Type B pancreatic cell (in vitro differentiated cells): ENCODE measurements around the gene SLC1A1. TPM values are rescaled to one million over a fixed set of nuclear protein-coding genes. Genes with fewer than 3 reads are reported as not detected.

Experiments
- DNase-seq: peaks from one replicate; pipeline ENCODE4 v3.0.0; 2021; ENCODE audit warnings: mixed read lengths; ENCODE audit not compliant: unreplicated experiment; ENCODE audit errors: extremely low spot score
- H3K27ac Mint-ChIP-seq: 2 replicates; pipeline ENCODE4 v1.8.0; 2021; ENCODE audit warnings: mild to moderate bottlenecking, mixed read lengths
- H3K27me3 Mint-ChIP-seq: 2 replicates; pipeline ENCODE4 v1.8.0; 2021; ENCODE audit warnings: mixed read lengths
- H3K36me3 Mint-ChIP-seq: 2 replicates; pipeline ENCODE4 v1.8.0; 2021; ENCODE audit warnings: mixed read lengths
- H3K4me1 Mint-ChIP-seq: one replicate; pipeline ENCODE4 v1.8.0; 2021; ENCODE audit warnings: mixed read lengths; ENCODE audit not compliant: unreplicated experiment
- H3K4me3 Mint-ChIP-seq: 2 replicates; pipeline ENCODE4 v1.8.0; 2021; ENCODE audit warnings: mild to moderate bottlenecking, mixed read lengths
- H3K9me3 Mint-ChIP-seq: 2 replicates; pipeline ENCODE4 v1.8.0; 2021; ENCODE audit warnings: mixed read lengths
- total RNA-seq: library from RNA; stranded (reverse); gene quantifications from 2 replicates; pipeline ENCODE4 v1.2.1, GENCODE V29; 2021; ENCODE audit warnings: low replicate concordance
- TF ChIP-seq, protein P1 (sequence below): fragments of 200-600 bp; sonication (generic); conservative IDR thresholded peaks from 2 replicates; pipeline ENCODE4 v1.5.0; 2021; ENCODE audit warnings: antibody characterized with exemption, mild to moderate bottlenecking

SLC1A1 gene
- total RNA-seq, 1 donor from 2014 or later: 6.0 TPM

DNA sequence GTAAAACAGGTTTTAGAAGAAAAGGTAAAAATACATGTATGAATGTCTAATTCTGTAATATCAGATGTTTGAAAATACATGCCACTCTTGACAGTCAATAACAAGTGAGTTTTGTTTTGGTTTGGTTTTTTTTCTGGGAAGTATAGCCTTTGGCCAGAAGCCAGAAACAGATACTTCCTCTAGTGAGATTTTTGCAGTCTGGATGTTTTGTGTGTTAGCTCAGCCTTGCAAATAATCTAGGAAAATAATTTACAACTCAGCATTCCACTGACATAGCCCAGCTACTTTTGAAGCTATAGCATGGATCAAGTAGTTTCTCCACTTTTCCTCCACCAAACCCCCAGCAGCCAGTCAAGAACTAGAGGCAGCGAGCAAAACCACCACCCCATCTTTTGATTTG, 56.7 kb downstream of the SLC1A1 start:
- TF ChIP-seq, protein P1, sequence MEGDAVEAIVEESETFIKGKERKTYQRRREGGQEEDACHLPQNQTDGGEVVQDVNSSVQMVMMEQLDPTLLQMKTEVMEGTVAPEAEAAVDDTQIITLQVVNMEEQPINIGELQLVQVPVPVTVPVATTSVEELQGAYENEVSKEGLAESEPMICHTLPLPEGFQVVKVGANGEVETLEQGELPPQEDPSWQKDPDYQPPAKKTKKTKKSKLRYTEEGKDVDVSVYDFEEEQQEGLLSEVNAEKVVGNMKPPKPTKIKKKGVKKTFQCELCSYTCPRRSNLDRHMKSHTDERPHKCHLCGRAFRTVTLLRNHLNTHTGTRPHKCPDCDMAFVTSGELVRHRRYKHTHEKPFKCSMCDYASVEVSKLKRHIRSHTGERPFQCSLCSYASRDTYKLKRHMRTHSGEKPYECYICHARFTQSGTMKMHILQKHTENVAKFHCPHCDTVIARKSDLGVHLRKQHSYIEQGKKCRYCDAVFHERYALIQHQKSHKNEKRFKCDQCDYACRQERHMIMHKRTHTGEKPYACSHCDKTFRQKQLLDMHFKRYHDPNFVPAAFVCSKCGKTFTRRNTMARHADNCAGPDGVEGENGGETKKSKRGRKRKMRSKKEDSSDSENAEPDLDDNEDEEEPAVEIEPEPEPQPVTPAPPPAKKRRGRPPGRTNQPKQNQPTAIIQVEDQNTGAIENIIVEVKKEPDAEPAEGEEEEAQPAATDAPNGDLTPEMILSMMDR: no peak
- no peaks in the 10 kb centered on the region for H3K27me3 Mint-ChIP-seq
- H3K9me3 Mint-ChIP-seq: no peaks in the 10 kb centered on the region
- H3K27ac Mint-ChIP-seq: no peak overlapping the region
- no peak for DNase-seq
- H3K4me1 Mint-ChIP-seq: peaks cover 22% of the 10 kb centered on the region
- no peak overlapping the region for H3K4me3 Mint-ChIP-seq
- no peaks in the 10 kb centered on the region for H3K36me3 Mint-ChIP-seq

DNA sequence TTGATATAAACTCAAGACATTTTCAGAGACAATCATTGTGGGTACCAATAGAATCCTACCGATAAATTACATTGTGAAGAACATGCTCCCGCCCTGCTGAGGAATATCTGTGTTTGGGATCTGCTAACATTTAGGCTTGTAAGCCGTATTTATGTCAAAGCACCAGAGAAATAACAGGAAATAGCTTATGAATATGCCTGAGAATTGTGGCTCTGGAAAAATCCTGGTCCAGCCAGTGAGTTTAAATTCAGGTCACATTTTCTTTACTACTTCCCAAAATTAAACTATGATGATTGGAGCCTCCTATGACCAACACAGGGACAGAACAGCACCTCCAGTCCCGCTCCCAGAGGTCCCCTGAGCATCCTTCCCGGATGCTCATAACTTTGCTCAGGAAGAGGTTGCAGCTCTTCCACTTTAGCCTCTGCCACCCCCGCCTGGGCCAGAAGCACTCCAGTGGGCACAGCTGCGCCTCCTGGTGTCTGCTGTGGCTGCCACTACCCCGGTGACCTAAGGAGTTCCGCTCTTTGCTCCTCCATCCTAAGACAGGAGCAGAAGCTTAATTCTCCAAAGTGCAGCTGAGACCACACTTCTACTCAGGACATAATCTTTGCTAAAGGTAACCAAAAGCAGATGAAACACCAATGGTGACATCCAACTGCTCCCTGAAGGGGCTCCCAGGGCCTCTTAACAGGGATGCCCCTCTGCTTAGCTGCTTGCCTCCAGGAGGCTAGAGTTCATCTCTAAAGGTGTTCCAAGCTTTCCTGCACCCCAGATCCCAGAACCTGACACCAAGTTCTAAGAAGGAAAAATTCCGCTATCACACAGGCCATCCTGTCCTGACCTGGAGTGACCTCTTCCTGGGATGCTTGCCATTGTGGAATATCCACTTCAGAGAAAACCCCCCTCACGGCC, 58.8 kb downstream of the SLC1A1 start:
- no peaks in the 10 kb centered on the region for H3K9me3 Mint-ChIP-seq
- TF ChIP-seq, protein P1: peak; percentile 56
- no peak overlapping the region for H3K27ac Mint-ChIP-seq
- no peak overlapping the region for H3K4me3 Mint-ChIP-seq
- no peaks in the 10 kb centered on the region for H3K36me3 Mint-ChIP-seq
- H3K27me3 Mint-ChIP-seq: no peaks in the 10 kb centered on the region
- peaks cover 21% of the 10 kb centered on the region for H3K4me1 Mint-ChIP-seq
- no peak for DNase-seq

DNA sequence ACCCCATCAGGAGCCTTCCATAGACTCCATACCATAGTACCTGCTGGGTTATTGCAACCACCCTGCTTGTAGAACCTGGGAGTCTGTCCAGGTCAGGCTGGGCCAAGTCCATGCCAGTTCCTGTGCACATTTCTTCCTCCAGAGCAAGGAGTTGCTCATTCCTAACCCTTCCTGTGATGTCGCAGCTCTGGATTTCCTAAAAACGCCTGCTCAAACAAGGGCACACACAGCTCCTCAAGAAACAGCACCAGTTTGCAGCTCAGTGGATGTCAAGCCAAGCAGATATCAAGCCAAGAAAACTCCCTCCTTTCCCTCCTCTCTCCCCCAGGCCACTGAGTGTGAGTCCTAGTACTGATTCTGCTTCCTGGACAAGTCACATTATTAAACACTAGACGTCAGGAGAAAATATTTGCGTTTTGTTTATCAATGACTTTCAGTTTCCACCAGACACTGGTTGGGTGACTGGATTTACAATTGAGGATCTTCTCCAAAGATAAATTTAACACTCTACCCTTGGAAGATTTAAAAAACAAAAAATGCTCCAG, 59.6 kb downstream of the SLC1A1 start:
- no peaks in the 10 kb centered on the region for H3K9me3 Mint-ChIP-seq
- no peaks in the 10 kb centered on the region for H3K27me3 Mint-ChIP-seq
- no peak overlapping the region for H3K27ac Mint-ChIP-seq
- no peak for DNase-seq
- H3K4me3 Mint-ChIP-seq: no peak overlapping the region
- H3K4me1 Mint-ChIP-seq: peaks cover 21% of the 10 kb centered on the region
- TF ChIP-seq, protein P1: no peak
- no peaks in the 10 kb centered on the region for H3K36me3 Mint-ChIP-seq

DNA sequence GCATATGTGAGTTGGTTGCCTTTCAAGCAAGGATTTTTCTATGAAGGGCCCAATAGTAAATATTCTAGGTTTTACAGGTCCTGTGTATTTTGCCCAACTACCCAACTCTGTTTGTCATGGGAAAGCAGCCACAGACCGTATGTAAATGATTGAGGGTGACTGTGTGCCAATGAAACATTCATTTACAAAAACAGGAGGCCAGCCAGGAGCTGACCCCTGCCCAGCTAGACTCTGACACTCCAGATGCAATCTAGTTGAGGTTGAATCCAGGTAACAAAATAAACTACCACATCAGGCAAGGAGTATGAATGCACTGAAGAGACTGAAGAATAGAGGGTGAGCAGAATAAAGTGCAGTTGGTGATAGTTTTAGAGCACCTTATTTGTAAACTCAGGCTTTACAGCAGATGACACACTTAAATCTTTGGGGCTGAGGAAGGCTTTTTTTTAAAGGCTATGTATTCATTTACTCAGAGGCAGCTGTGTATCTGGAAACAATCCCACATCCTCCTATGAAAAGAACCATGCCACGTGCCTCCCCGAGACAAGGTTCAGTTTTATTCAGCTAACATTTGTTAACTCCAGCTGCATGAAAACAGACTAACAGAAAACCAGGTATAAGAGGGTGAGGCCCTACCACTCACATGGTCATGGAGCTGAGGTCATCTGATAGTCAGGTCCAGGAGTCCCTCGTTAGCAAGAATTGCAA, 60.7 kb downstream of the SLC1A1 start:
- no peaks in the 10 kb centered on the region for H3K36me3 Mint-ChIP-seq
- H3K4me1 Mint-ChIP-seq: peaks cover 27% of the 10 kb centered on the region
- no peak for DNase-seq
- H3K9me3 Mint-ChIP-seq: no peaks in the 10 kb centered on the region
- TF ChIP-seq, protein P1: no peak
- H3K27ac Mint-ChIP-seq: no peak overlapping the region
- H3K27me3 Mint-ChIP-seq: no peaks in the 10 kb centered on the region
- H3K4me3 Mint-ChIP-seq: no peak overlapping the region

DNA sequence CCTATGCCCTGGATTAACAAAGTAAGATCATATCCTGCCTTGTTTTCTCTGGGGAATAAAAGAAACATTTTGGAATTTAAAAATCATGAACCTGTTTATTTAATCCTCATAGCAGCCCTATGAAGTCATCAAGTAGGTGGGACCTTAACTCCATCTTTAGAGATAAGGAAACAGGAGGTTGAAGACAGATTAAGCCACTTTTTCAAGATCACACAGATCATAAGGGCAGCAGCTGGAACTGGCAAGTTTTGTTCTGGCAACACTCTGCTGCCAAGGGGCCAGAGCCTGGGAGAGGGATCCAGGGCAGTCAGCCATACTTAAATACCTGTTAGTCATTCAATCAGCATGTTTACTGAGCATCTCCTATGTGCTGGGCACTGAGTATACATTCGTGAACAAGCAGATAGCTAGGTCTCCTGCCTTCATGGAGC, 63.7 kb downstream of the SLC1A1 start:
- no peak overlapping the region for H3K4me3 Mint-ChIP-seq
- DNase-seq: no peak
- H3K36me3 Mint-ChIP-seq: no peaks in the 10 kb centered on the region
- no peaks in the 10 kb centered on the region for H3K27me3 Mint-ChIP-seq
- H3K4me1 Mint-ChIP-seq: peaks cover 17% of the 10 kb centered on the region
- TF ChIP-seq, protein P1: no peak
- no peak overlapping the region for H3K27ac Mint-ChIP-seq
- no peaks in the 10 kb centered on the region for H3K9me3 Mint-ChIP-seq
